Measurements from ENCODE around the gene CHST13. TPM values are rescaled to one million over a fixed set of nuclear protein-coding genes. Genes with fewer than 3 reads are reported as not detected.
"Not testable (repeated sequence)": the region's sequence is repeated elsewhere in the genome, so short reads cannot be mapped to it uniquely, and the experiment has no call there.

The CHST13 gene
- total RNA-seq, 1 donor from 2014 or later = not detected

- no peak for DNase-seq (ENCODE audit: low read depth)
Measured at GRCh38 chr3:126581569-126581968, 57.6 kb downstream of the CHST13 start.

GRCh38 chr3:126582311-126582710, 58.4 kb downstream of the CHST13 start:
- peak; percentile 9 for DNase-seq (ENCODE audit: low read depth)

GRCh38 chr3:126591515-126591914, 67.6 kb downstream of the CHST13 start:
- DNase-seq (ENCODE audit: low read depth) = not testable (repeated sequence)

Other genes starting within 250 kb of the CHST13 start
- gene KLF15, start 166.7 kb upstream of the CHST13 start, total RNA-seq = 1.2 and 1.5 TPM in 2 replicates
- not detected in 2 replicates for gene CFAP100, start 129.2 kb upstream of the CHST13 start, total RNA-seq
- gene ZXDC, start 48.3 kb upstream of the CHST13 start, total RNA-seq = 41.5 and 45.9 TPM in 2 replicates
- not detected in 2 replicates for gene UROC1, start 6.4 kb upstream of the CHST13 start, total RNA-seq
- gene C3orf22, start 34.8 kb downstream of the CHST13 start, total RNA-seq = not detected in 2 replicates
- gene TXNRD3, start 131.0 kb downstream of the CHST13 start, total RNA-seq = 9.8 and 12.9 TPM in 2 replicates
- 11.8 and 21.9 TPM in 2 replicates for gene CHCHD6, start 180.1 kb downstream of the CHST13 start, total RNA-seq